ENCODE data around the gene WNT2B.

Gene WNT2B

DNA sequence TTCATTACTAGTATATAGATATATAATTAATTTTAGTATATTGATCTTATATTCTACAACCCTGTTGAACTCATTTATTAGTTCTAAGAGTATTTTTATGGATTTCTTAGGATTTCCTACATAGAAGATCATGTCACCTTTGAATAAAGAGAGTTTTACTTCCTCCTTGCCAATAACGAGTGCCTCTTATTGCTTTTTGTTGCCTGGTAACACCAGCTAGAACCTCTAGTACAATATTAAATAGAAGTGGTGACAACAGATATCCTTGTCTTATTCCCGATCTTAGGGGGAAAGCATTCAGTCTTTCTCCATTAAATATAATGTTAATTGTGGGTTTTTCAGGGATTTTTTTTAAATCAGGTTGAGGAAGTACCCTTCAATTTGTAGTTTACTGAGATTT lies 40.8 kb downstream of the WNT2B start:
- no peak for TF ChIP-seq CTCF (conservative IDR thresholded peaks at IDR 0.05)

DNA sequence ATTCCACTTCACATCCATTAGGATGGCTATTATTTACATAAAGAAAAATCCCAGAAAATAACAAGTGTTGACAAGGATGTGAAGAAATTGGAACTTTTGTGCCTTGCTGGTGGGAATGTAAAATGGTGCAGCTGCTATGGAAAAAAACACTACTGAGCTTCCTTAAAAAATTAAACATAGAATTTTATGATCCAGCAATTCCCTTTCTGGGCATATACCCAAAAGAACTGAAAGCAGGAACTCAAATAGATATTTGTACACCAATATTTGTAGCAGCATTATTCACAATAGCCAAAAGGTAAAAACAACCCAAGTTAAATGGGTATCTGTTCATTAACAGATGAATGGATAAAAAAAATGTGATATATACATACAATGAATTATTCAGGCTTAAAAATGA lies 45.6 kb downstream of the WNT2B start:
- no peak for TF ChIP-seq CTCF (conservative IDR thresholded peaks at IDR 0.05)
- H3K27ac ChIP-seq, result peak overlapping the region; percentile 43

More for the DNA sequence above, 40.8 kb downstream of the WNT2B start:
- H3K27ac ChIP-seq, result peak overlapping the region; percentile 93

DNA sequence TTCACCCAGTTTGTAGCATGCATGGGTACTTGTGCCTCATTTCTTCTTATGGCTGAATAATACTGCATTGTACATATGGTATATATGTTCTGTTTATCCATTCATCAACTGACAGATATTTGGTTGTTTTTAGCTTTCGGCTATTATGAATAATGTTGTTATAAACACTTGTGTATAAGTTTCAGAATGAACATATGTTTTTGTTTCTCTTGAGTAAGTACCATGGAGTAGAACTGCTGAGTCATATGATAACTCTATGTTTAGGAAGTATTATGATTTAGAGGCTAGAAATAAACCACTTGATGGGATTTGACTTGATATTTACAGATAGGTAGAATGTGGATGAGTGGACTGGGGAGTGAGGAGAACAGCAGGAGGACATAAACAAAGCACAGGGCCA lies 48.6 kb downstream of the WNT2B start:
- no peak overlapping the region for H3K27ac ChIP-seq
- no peak for TF ChIP-seq CTCF (conservative IDR thresholded peaks at IDR 0.05)

DNA sequence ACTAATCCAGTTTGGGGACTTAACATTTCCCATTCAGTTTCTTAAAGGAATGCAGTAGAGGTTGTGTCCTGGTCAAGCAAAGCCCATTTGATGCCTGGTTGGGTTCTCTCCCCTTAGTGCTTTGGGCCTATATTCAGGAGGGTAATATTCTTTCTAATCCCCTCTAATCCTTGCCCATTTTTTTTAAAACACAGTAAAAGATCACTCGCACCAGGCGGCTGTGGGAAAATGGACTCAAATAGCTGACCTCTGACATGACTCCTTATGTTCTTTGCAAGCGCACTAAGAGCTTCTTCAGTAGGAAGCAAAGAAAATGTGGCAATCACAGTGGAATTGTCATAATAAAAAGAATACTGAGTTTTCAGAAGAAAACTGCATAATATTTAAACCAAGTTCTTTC lies 49.9 kb downstream of the WNT2B start:
- TF ChIP-seq CTCF (conservative IDR thresholded peaks at IDR 0.05), result no peak
- no peak overlapping the region for H3K27ac ChIP-seq

- H3K27ac ChIP-seq, result no peak overlapping the region
- no peak for TF ChIP-seq CTCF (conservative IDR thresholded peaks at IDR 0.05)
Observed at GRCh38 chr1:112563341-112563740, 54.6 kb downstream of the WNT2B start.

GRCh38 chr1:112564081-112564480 lies 55.3 kb downstream of the WNT2B start:
- TF ChIP-seq CTCF (conservative IDR thresholded peaks at IDR 0.05), result no peak
- H3K27ac ChIP-seq, result no peak overlapping the region

GRCh38 chr1:112565800-112566199 lies 57.0 kb downstream of the WNT2B start:
- no peak overlapping the region for H3K27ac ChIP-seq
- TF ChIP-seq CTCF (conservative IDR thresholded peaks at IDR 0.05), result no peak

Measured in VCaP (cell line).